Neuronal stem cell (in vitro differentiated cells): Measurements from ENCODE around the gene SPNS2.

Source experiments
- DNase-seq: peaks from one replicate; pipeline ENCODE4 v3.0.0-alpha.2; 2013; ENCODE audit warnings: low spot score
- H2AFZ ChIP-seq: one replicate; pipeline ENCODE4 v1.6.1; 2013; ENCODE audit warnings: mild to moderate bottlenecking, low read length, inconsistent platforms
- H2AK5ac ChIP-seq: 2 replicates; pipeline ENCODE4 v1.6.1; 2013; ENCODE audit warnings: low read depth, mild to moderate bottlenecking, inconsistent platforms, low read length, moderate library complexity, mixed read lengths
- H2BK120ac ChIP-seq: 2 replicates; pipeline ENCODE4 v1.6.1; 2013; ENCODE audit warnings: low read depth, mild to moderate bottlenecking, inconsistent platforms, low read length, moderate library complexity, mixed read lengths
- H2BK12ac ChIP-seq: one replicate; pipeline ENCODE4 v1.6.1; 2013; ENCODE audit warnings: low read length, inconsistent platforms
- H2BK15ac ChIP-seq: 2 replicates; pipeline ENCODE4 v1.6.1; 2013; ENCODE audit warnings: mild to moderate bottlenecking, low read length, inconsistent platforms, mixed read lengths
- H2BK5ac ChIP-seq: one replicate; pipeline ENCODE4 v1.6.1; 2013; ENCODE audit warnings: inconsistent platforms, mild to moderate bottlenecking, low read length, moderate library complexity
- H3K14ac ChIP-seq: one replicate; pipeline ENCODE4 v1.6.1; 2013; ENCODE audit warnings: low read length, inconsistent platforms
- H3K18ac ChIP-seq: 2 replicates; pipeline ENCODE4 v1.6.1; 2013; ENCODE audit warnings: low read length, inconsistent platforms
- H3K23ac ChIP-seq: 2 replicates; pipeline ENCODE4 v1.6.1; 2013; ENCODE audit warnings: low read depth, mild to moderate bottlenecking, mixed read lengths, low read length, inconsistent platforms; ENCODE audit not compliant: poor library complexity
- H3K27ac ChIP-seq: replicated peaks from 3 replicates; pipeline ENCODE4 v1.5.1; 2013; ENCODE audit warnings: low read length, inconsistent platforms
- H3K27me3 ChIP-seq, 3 experiments: 2 replicates each; pipeline ENCODE4 v1.6.1; 2013; ENCODE audit warnings: low read length in 3 of 3, mild to moderate bottlenecking in 2 of 3, inconsistent platforms in 1 of 3, low read depth in 1 of 3, mixed read lengths in 1 of 3, moderate library complexity in 1 of 3; ENCODE audit not compliant: control insufficient read depth in 3 of 3, insufficient read depth in 3 of 3
- H3K36me3 ChIP-seq, 2 donors: replicated peaks in 1 of 2; 2 replicates each; pipeline ENCODE4 v1.6.1; 2013; ENCODE audit warnings: low read length in 2 of 2; ENCODE audit not compliant: control insufficient read depth in 2 of 2, insufficient read depth in 2 of 2
- H3K4ac ChIP-seq: 2 replicates; pipeline ENCODE4 v1.6.1; 2013; ENCODE audit warnings: inconsistent platforms, mild to moderate bottlenecking, low read length, moderate library complexity
- H3K4me1 ChIP-seq, 2 donors: 1 replicate in 1 of 2; 2 replicates in 1 of 2; pipeline ENCODE4 v1.6.1; 2013; ENCODE audit warnings: low read length in 2 of 2, low read depth in 1 of 2; ENCODE audit not compliant: control insufficient read depth in 2 of 2, insufficient read depth in 1 of 2
- H3K4me2 ChIP-seq: one replicate; pipeline ENCODE4 v1.6.1; 2013; ENCODE audit warnings: mild to moderate bottlenecking, low read length, inconsistent platforms; ENCODE audit not compliant: insufficient read depth, poor library complexity, severe bottlenecking
- H3K4me3 ChIP-seq, 2 donors: 2 replicates each; pipeline ENCODE4 v1.5.1; 2013; ENCODE audit warnings: low read length in 2 of 2, mild to moderate bottlenecking in 2 of 2, inconsistent platforms in 1 of 2, moderate library complexity in 1 of 2
- H3K79me1 ChIP-seq: one replicate; pipeline ENCODE4 v1.6.1; 2013; ENCODE audit warnings: low read depth, mild to moderate bottlenecking, inconsistent platforms, low read length, moderate library complexity
- H3K9ac ChIP-seq: one replicate; pipeline ENCODE4 v1.6.1; 2013; ENCODE audit warnings: mild to moderate bottlenecking, low read depth, low read length, inconsistent platforms; ENCODE audit not compliant: poor library complexity
- H3K9me3 ChIP-seq, 2 donors: replicated peaks in 1 of 2; 2 replicates each; pipeline versions ENCODE3 to v1.6.1; 2013; ENCODE audit warnings: low read length in 2 of 2, mild to moderate bottlenecking in 2 of 2, inconsistent platforms in 1 of 2, low read depth in 1 of 2, mixed read lengths in 1 of 2, moderate library complexity in 1 of 2; ENCODE audit not compliant: control insufficient read depth in 2 of 2, insufficient read depth in 1 of 2
- H4K8ac ChIP-seq: one replicate; pipeline ENCODE4 v1.6.1; 2013; ENCODE audit warnings: low read depth, mild to moderate bottlenecking, inconsistent platforms, low read length, moderate library complexity
- H4K91ac ChIP-seq: one replicate; pipeline ENCODE4 v1.6.1; 2013; ENCODE audit warnings: low read length, low read depth, mild to moderate bottlenecking, inconsistent platforms; ENCODE audit not compliant: poor library complexity
- WGBS, 2 donors: extraction: QIAGEN DNeasy Blood & Tissue Kit; methylation state at CpG; one replicate each; pipeline ENCODE4 v1.1.7; 2013; ENCODE audit warnings: missing lambda C conversion rate in 2 of 2, mixed read lengths in 1 of 2; ENCODE audit not compliant: insufficient read length in 2 of 2, insufficient replicate concordance in 1 of 2; ENCODE audit errors: extremely low coverage in 2 of 2; 5-methylcytosine and 5-hydroxymethylcytosine counted together

SPNS2 gene

GRCh38 chr17:4502466-4503154, 3.9 kb downstream of the SPNS2 start:
- Histone ChIP-seq H3K14ac (no peak overlapping the region), H3K4ac (no peak overlapping the region), H4K8ac (no peak overlapping the region), H3K4me1 (peaks cover 2 to 16% of the 10 kb centered on the region in 2 donors), H3K27ac (no peak overlapping the region), H2AFZ (no peak overlapping the region), H2BK12ac (no peak overlapping the region), H3K9me3 (no peaks in the 10 kb centered on the region), H3K23ac (no peak overlapping the region), H3K9ac (no peak overlapping the region), H2BK120ac (no peak overlapping the region), H2AK5ac (no peak overlapping the region), H2BK5ac (no peak overlapping the region), H3K36me3 (no peaks in the 10 kb centered on the region), H3K4me3 (no peak overlapping the region), H4K91ac (no peak overlapping the region), H3K18ac (peak overlapping the region; percentile 25), H2BK15ac (no peak overlapping the region), H3K79me1 (no peaks in the 10 kb centered on the region), H3K27me3 (peaks cover 11 to 79% (median 36%) of the 10 kb centered on the region in 3 experiments), H3K4me2 (no peak overlapping the region)
- WGBS, 2 donors: no CpG with 5 or more reads among the region's 18 CpGs
- no peak for DNase-seq

DNA sequence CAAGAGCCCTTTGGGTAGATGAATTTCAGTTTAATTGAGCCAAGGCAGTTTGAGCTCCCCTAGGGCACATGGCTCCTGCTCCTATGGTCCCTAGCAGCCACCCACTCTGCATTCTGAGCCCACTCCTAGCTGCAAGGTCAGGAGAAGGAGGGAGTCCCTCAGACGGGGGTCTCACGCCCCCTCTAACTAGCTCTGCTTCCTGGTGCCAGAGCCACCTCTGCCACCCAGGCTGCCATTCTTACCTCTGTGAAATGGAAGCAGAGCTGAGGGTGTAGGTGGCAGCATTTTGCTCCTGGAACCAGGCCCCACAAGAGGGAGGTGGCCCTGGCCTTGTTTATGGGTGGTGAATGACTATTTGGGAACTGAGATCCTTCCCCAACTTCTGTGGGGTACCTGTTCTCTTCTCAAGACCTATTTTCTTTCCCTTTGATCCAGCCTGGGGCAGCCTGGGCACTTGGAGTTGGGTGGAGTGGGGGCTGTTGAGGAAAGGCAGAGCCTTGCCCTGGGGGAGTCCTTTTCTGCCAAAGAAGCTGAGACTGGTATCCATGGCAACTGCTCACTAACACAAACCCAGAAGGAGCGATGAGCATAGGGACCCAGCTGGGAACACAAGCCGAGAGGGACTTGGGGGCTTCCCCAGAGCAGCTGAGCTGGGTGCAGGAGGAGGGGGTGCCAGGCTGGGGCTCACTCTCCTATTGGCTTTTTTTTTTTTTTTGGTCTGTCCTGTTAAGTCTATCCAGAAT, 4.8 kb downstream of the SPNS2 start:
- Histone ChIP-seq H3K27ac (no peak overlapping the region), H3K14ac (no peak overlapping the region), H2BK5ac (no peak overlapping the region), H2BK120ac (no peak overlapping the region), H2AK5ac (no peak overlapping the region), H3K9ac (no peak overlapping the region), H3K4me3 (no peak overlapping the region), H2BK12ac (no peak overlapping the region), H3K79me1 (no peaks in the 10 kb centered on the region), H3K4me1 (peaks cover 2 to 14% of the 10 kb centered on the region in 2 donors), H3K18ac (peak overlapping the region; percentile 25), H2BK15ac (no peak overlapping the region), H3K27me3 (peaks cover 10 to 78% (median 28%) of the 10 kb centered on the region in 3 experiments), H3K4me2 (no peak overlapping the region), H2AFZ (no peak overlapping the region), H3K9me3 (no peaks in the 10 kb centered on the region), H3K4ac (no peak overlapping the region), H3K23ac (no peak overlapping the region), H4K8ac (no peak overlapping the region), H4K91ac (no peak overlapping the region), H3K36me3 (no peaks in the 10 kb centered on the region)
- no CpG with 5 or more reads among the region's 4 CpGs for WGBS, 2 donors
- no peak for DNase-seq

DNA sequence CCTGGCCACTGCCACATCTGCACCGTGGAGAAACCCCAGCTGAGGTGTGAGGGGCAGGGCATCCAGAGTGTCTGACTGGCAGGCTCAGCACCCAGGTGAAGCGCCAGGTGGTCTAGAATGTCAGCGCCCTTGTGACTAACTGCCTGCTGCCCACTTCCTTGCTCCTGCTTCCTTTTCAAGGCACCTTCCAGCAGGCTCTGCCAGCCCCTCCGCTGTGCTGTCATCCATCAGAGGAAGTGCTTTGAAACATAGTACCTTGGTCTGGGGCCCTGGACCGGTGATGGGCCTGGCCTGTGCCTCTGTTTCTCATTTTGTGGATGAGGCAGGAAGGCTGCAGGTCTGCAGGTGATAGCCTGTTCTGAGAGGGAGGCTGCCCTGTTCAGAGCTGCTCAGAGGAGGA, 5.5 kb downstream of the SPNS2 start:
- no peak overlapping the region for H3K4ac ChIP-seq
- H2BK15ac ChIP-seq: peak overlapping the region; percentile 28
- no peak for DNase-seq
- H3K36me3 ChIP-seq: no peaks in the 10 kb centered on the region
- no peak overlapping the region for H4K8ac ChIP-seq
- H4K91ac ChIP-seq: no peak overlapping the region
- H3K9me3 ChIP-seq: no peaks in the 10 kb centered on the region
- no peak overlapping the region for H3K27ac ChIP-seq
- no peak overlapping the region for H3K4me3 ChIP-seq
- H2AFZ ChIP-seq: no peak overlapping the region
- no peak overlapping the region for H3K18ac ChIP-seq
- no peak overlapping the region for H2BK12ac ChIP-seq
- no peak overlapping the region for H3K9ac ChIP-seq
- H2BK120ac ChIP-seq: no peak overlapping the region
- peaks cover 10 to 79% (median 25%) of the 10 kb centered on the region in 3 experiments for H3K27me3 ChIP-seq
- H2AK5ac ChIP-seq: no peak overlapping the region
- no peak overlapping the region for H3K4me2 ChIP-seq
- H2BK5ac ChIP-seq: no peak overlapping the region
- H3K79me1 ChIP-seq: no peaks in the 10 kb centered on the region
- no peak overlapping the region for H3K14ac ChIP-seq
- H3K4me1 ChIP-seq: peaks cover 2 to 13% of the 10 kb centered on the region in 2 donors
- no CpG with 5 or more reads among the region's 5 CpGs for WGBS, 2 donors
- no peak overlapping the region for H3K23ac ChIP-seq

DNA sequence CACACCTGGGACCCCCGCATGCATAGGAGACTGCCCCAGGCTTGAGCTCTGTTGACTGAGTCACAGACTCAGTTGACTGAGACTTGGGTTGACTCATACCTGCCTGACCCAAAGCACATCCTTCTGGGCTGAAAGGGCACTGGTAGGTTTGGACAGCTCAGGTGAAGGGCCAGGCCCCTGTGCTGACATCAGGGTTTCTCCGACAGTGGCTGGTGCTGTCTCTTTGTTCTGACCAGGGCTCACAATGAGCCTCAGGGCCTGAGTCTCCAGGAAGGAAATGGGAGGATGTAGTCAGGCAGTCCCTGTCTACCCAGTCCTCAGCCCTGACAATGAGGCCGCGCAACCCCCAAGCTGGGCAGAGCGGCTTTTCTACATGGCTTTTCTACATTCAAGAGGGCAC, 6.5 kb downstream of the SPNS2 start:
- no peak overlapping the region for H3K4me2 ChIP-seq
- no peaks in the 10 kb centered on the region for H3K79me1 ChIP-seq
- no peak for DNase-seq
- H4K91ac ChIP-seq: no peak overlapping the region
- no peak overlapping the region for H4K8ac ChIP-seq
- H3K9me3 ChIP-seq: no peaks in the 10 kb centered on the region
- no peak overlapping the region for H2BK12ac ChIP-seq
- no peak overlapping the region for H3K14ac ChIP-seq
- no peak overlapping the region for H2BK120ac ChIP-seq
- peak overlapping the region; percentile 10 for H3K23ac ChIP-seq
- no peak overlapping the region for H3K27ac ChIP-seq
- H2BK5ac ChIP-seq: no peak overlapping the region
- no peak overlapping the region for H2AFZ ChIP-seq
- no peak overlapping the region for H3K18ac ChIP-seq
- H2AK5ac ChIP-seq: no peak overlapping the region
- H3K27me3 ChIP-seq: peaks cover 1 to 77% (median 15%) of the 10 kb centered on the region in 3 experiments
- no peaks in the 10 kb centered on the region for H3K36me3 ChIP-seq
- no CpG with 5 or more reads among the region's 5 CpGs for WGBS, 2 donors
- no peak overlapping the region for H2BK15ac ChIP-seq
- peaks cover 0 to 5% of the 10 kb centered on the region in 2 donors for H3K4me1 ChIP-seq
- no peak overlapping the region for H3K4me3 ChIP-seq
- H3K9ac ChIP-seq: no peak overlapping the region
- no peak overlapping the region for H3K4ac ChIP-seq
